ENCODE data around the gene SNX19. TPM values are rescaled to one million over a fixed set of nuclear protein-coding genes. Genes with fewer than 3 reads are reported as not detected.

The SNX19 gene
- total and polyA plus RNA-seq, 9 donors: 19.3 to 77.4 (median 45.0) TPM

DNA sequence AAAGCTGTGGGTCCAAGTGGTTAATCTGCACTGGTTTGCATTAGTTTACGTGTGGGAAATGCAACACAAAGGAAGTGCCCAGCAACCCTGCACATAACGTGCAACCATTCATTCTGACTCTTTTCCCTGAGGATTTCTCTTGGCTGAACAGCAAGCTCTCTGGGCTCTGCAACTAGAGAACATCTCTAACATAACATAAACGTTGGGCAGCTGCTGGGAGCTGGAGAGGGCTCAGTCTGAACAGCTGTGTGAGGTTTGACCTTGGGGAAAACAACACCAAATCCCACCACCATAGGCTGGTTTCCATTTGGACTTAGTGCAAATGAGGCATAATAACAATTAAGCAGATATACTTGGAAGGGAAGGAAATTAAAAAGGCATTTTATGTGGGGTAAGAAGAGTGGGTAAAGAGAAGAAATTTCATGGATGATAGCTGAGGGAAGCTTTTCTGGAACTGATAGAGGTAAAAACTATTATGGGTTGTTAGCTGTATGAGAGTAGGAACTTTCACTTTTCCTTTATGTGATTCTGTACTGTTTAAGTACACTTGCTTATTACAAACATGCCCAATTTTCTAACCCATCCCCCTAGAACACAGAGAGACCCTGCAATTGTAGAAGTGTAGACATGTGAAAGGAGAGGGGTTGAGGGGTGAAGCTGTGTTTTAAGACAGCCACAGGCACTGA is 76.2 kb downstream of the SNX19 start:
- DNase-seq: no peak
- TF ChIP-seq POLR2A (IDR thresholded peaks at IDR 0.05) (no peak), EP300 (IDR thresholded peaks at IDR 0.05) (no peak)
- TF ChIP-seq, protein P1, sequence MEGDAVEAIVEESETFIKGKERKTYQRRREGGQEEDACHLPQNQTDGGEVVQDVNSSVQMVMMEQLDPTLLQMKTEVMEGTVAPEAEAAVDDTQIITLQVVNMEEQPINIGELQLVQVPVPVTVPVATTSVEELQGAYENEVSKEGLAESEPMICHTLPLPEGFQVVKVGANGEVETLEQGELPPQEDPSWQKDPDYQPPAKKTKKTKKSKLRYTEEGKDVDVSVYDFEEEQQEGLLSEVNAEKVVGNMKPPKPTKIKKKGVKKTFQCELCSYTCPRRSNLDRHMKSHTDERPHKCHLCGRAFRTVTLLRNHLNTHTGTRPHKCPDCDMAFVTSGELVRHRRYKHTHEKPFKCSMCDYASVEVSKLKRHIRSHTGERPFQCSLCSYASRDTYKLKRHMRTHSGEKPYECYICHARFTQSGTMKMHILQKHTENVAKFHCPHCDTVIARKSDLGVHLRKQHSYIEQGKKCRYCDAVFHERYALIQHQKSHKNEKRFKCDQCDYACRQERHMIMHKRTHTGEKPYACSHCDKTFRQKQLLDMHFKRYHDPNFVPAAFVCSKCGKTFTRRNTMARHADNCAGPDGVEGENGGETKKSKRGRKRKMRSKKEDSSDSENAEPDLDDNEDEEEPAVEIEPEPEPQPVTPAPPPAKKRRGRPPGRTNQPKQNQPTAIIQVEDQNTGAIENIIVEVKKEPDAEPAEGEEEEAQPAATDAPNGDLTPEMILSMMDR (IDR thresholded peaks at IDR 0.05): no peak
- Histone ChIP-seq H3K9me3 (peaks cover 0 to 3% of the 10 kb centered on the region in 2 donors), H3K27ac (no peak overlapping the region), H3K27me3 (no peaks in the 10 kb centered on the region), H3K36me3 (no peaks in the 10 kb centered on the region), H3K4me1 (ENCODE audit: insufficient read depth) (peaks cover 7% of the 10 kb centered on the region), H3K4me3 (no peak overlapping the region)
- intact Hi-C loops (cut with DNase I): no loop called here
- WGBS, 3 donors: 2 to 5% (median 3%) methylated on average over 3 of the region's 3 CpGs

GRCh38 chr11:130837194-130837593 is 79.1 kb downstream of the SNX19 start:
- H3K4me1 ChIP-seq (ENCODE audit: insufficient read depth): peaks cover 7% of the 10 kb centered on the region
- DNase-seq: no peak
- intact Hi-C loops (cut with DNase I): no loop called here
- H3K27ac ChIP-seq: no peak overlapping the region
- TF ChIP-seq, protein P1 (IDR thresholded peaks at IDR 0.05): no peak
- no peak for TF ChIP-seq EP300 (IDR thresholded peaks at IDR 0.05)
- no peaks in the 10 kb centered on the region for H3K36me3 ChIP-seq
- H3K27me3 ChIP-seq: no peaks in the 10 kb centered on the region
- H3K9me3 ChIP-seq: peaks cover 0 to 3% of the 10 kb centered on the region in 2 donors
- no peak overlapping the region for H3K4me3 ChIP-seq

- H3K9me3 ChIP-seq: peaks cover 0 to 1% of the 10 kb centered on the region in 2 donors
- H3K27me3 ChIP-seq: no peaks in the 10 kb centered on the region
- no peak overlapping the region for H3K27ac ChIP-seq
- intact Hi-C loops (cut with DNase I): no loop called here
- H3K4me3 ChIP-seq: no peak overlapping the region
- TF ChIP-seq POLR2A (IDR thresholded peaks at IDR 0.05): no peak
- TF ChIP-seq, protein P1 (IDR thresholded peaks at IDR 0.05): no peak
- TF ChIP-seq EP300 (IDR thresholded peaks at IDR 0.05): no peak
- H3K4me1 ChIP-seq (ENCODE audit: insufficient read depth): peaks cover 4% of the 10 kb centered on the region
- DNase-seq: no peak
- no peaks in the 10 kb centered on the region for H3K36me3 ChIP-seq
These were observed 81.4 kb downstream of the SNX19 start for GRCh38 chr11:130834886-130835285.

- Histone ChIP-seq H3K4me1 (ENCODE audit: insufficient read depth) (peaks cover 5% of the 10 kb centered on the region), H3K9me3 (no peaks in the 10 kb centered on the region), H3K4me3 (no peak overlapping the region), H3K27ac (no peak overlapping the region), H3K27me3 (no peaks in the 10 kb centered on the region), H3K36me3 (no peaks in the 10 kb centered on the region)
- intact Hi-C loops (cut with DNase I): no loop called here
- TF ChIP-seq POLR2A (IDR thresholded peaks at IDR 0.05) (no peak), EP300 (IDR thresholded peaks at IDR 0.05) (no peak)
- TF ChIP-seq, protein P1 (IDR thresholded peaks at IDR 0.05): no peak
- no peak for DNase-seq
- 95 to 96% (median 96%) methylated on average over 9 of the region's 9 CpGs for WGBS, 3 donors
These were observed 83.5 kb downstream of the SNX19 start for GRCh38 chr11:130832566-130833425.
